RWPE1 (cell line): Measurements from ENCODE around the gene C22orf31.
A peak's percentile ranks its signal among the peaks of the same experiment; 100 is the strongest.

Source experiments
- CTCF ChIA-PET: fragments of 350-600 bp; sonication (Branson Sonifier 250); formaldehyde crosslinking; extraction: SDS; loops from one replicate; lab custom pipeline; 2021; lab: Yijun Ruan, JAX
- POLR2A ChIA-PET: fragments of 400-600 bp; formaldehyde crosslinking; extraction: SDS; loops from one replicate; lab custom pipeline; 2020; ENCODE audit warnings: antibody characterized with exemption; ENCODE audit not compliant: low non-redundant PET; lab: Yijun Ruan, JAX
- DNase-seq: peaks from one replicate; pipeline ENCODE4 v3.0.0; 2012; ENCODE audit warnings: low spot score
- H3K27ac ChIP-seq: fragments of 450-650 bp; 2 replicates; pipeline ENCODE4 v1.5.1; 2017
- CTCF ChIP-seq: fragments of 450-650 bp; conservative IDR thresholded peaks from 2 replicates; pipeline ENCODE4 v1.5.1; 2017; ENCODE audit warnings: low read depth, mild to moderate bottlenecking

The C22orf31 gene

GRCh38 chr22:29031227-29032011 is 30.2 kb downstream of the C22orf31 start:
- CTCF ChIA-PET, result interaction anchor here (0.5 to 1.7 kb wide), 2 partner anchors 9 to 204 kb away, joined by 3 to 7 read pairs; no protein-coding TSS in a partner anchor
- H3K27ac ChIP-seq, result peak overlapping the region; percentile 75
- peak; percentile 41 for DNase-seq
- no peak for TF ChIP-seq CTCF
- POLR2A ChIA-PET, result no interaction called here

- CTCF ChIA-PET, result interaction anchor here (0.5 to 1.7 kb wide), 2 partner anchors 10 to 205 kb away, joined by 3 to 7 read pairs; no protein-coding TSS in a partner anchor
- POLR2A ChIA-PET, result no interaction called here
- H3K27ac ChIP-seq, result peak overlapping the region; percentile 75
- DNase-seq, result peak; percentile 56
- TF ChIP-seq CTCF, result no peak
Measured at GRCh38 chr22:29030618-29031226, 30.9 kb downstream of the C22orf31 start.

GRCh38 chr22:29030016-29030617 is 31.5 kb downstream of the C22orf31 start:
- TF ChIP-seq CTCF, result peak; percentile 12; the same call in 1 of the 2 replicates
- CTCF ChIA-PET, result interaction anchor here (1.7 kb wide), 1 partner anchor 10 kb away, joined by 7 read pairs; no protein-coding TSS in a partner anchor
- peak overlapping the region; percentile 75 for H3K27ac ChIP-seq
- DNase-seq, result peak; percentile 13
- POLR2A ChIA-PET, result no interaction called here

GRCh38 chr22:29029202-29030000 is 32.2 kb downstream of the C22orf31 start:
- H3K27ac ChIP-seq, result no peak overlapping the region
- TF ChIP-seq CTCF, result no peak
- POLR2A ChIA-PET, result no interaction called here
- CTCF ChIA-PET, result no interaction called here
- DNase-seq, result no peak

GRCh38 chr22:29028468-29028867 is 33.2 kb downstream of the C22orf31 start:
- CTCF ChIA-PET, result interaction anchor here (0.9 kb wide), 1 partner anchor 10 kb away, joined by 3 read pairs; no protein-coding TSS in a partner anchor
- POLR2A ChIA-PET, result no interaction called here
- H3K27ac ChIP-seq, result no peak overlapping the region
- no peak for TF ChIP-seq CTCF
- no peak for DNase-seq
